WTC11 (cell line): ENCODE data around the gene INSM2. TPM values are rescaled to one million over a fixed set of nuclear protein-coding genes. Genes with fewer than 3 reads are reported as not detected.

Experiments used
- ATAC-seq: fragments of 200-7000 bp; cut with Tn5 transposase; 2 replicates; pipeline ENCODE4 v1.10.0; 2021; ENCODE audit warnings: mild to moderate bottlenecking, moderate library complexity
- CTCF ChIA-PET: fragments of 300-600 bp; sonication (Branson Sonifier 250); formaldehyde crosslinking; loops from one replicate; lab custom pipeline; 2021; ENCODE audit warnings: antibody characterized with exemption; lab: Charles Lee
- POLR2A ChIA-PET: fragments of 350-600 bp; sonication (Branson Sonifier 250); formaldehyde crosslinking; loops from one replicate; lab custom pipeline; 2021; ENCODE audit warnings: antibody characterized with exemption; lab: Charles Lee
- DNase-seq: peaks from one replicate; pipeline ENCODE4 v3.0.0; 2021; ENCODE audit warnings: low spot score
- H3K27ac Mint-ChIP-seq: 2 replicates; pipeline ENCODE4 v1.8.0; 2021; ENCODE audit warnings: mixed read lengths
- H3K27me3 Mint-ChIP-seq: 2 replicates; pipeline ENCODE4 v1.8.0; 2021; ENCODE audit warnings: low read depth, mild to moderate bottlenecking, moderate library complexity, mixed read lengths
- H3K36me3 Mint-ChIP-seq: 2 replicates; pipeline ENCODE4 v1.8.0; 2021; ENCODE audit warnings: mixed read lengths
- H3K4me1 Mint-ChIP-seq: 2 replicates; pipeline ENCODE4 v1.8.0; 2022; ENCODE audit warnings: mixed read lengths
- H3K4me3 Mint-ChIP-seq: 2 replicates; pipeline ENCODE4 v1.8.0; 2021; ENCODE audit warnings: mild to moderate bottlenecking, moderate library complexity, mixed read lengths
- H3K9me3 Mint-ChIP-seq: 2 replicates; pipeline ENCODE4 v1.8.0; 2021; ENCODE audit warnings: mixed read lengths
- AFF4 ChIP-seq: sonication (generic); formaldehyde crosslinking; IDR thresholded peaks from 2 replicates; pipeline ENCODE4 v1.8.1; 2023; ENCODE audit warnings: mild to moderate bottlenecking, missing genetic modification reagents, borderline replicate concordance
- ATF2 ChIP-seq: sonication (generic); formaldehyde crosslinking; IDR thresholded peaks from 2 replicates; pipeline ENCODE4 v1.8.1; 2022; ENCODE audit warnings: low read depth, missing genetic modification reagents, borderline replicate concordance
- CDX4 ChIP-seq: fragments of 250-450 bp; sonication (Bioruptor Pico); IDR thresholded peaks from 2 replicates; pipeline ENCODE4 v1.9.0; 2021; ENCODE audit warnings: moderate library complexity, mild to moderate bottlenecking, inconsistent platforms, borderline replicate concordance
- E2F1 ChIP-seq: sonication (generic); formaldehyde crosslinking; IDR thresholded peaks from 2 replicates; pipeline ENCODE4 v1.8.0; 2022; ENCODE audit warnings: mild to moderate bottlenecking, missing genetic modification reagents
- ETV6 ChIP-seq: sonication (generic); formaldehyde crosslinking; IDR thresholded peaks from 2 replicates; pipeline ENCODE4 v1.8.1; 2022; ENCODE audit warnings: mild to moderate bottlenecking, missing genetic modification reagents
- FOXP1 ChIP-seq: sonication (generic); formaldehyde crosslinking; IDR thresholded peaks from 2 replicates; pipeline ENCODE4 v1.8.0; 2022; ENCODE audit warnings: missing genetic modification reagents, mild to moderate bottlenecking, moderate library complexity, borderline replicate concordance
- MXD4 ChIP-seq: fragments of 250-450 bp; sonication (Bioruptor Pico); IDR thresholded peaks from 2 replicates; pipeline ENCODE4 v1.8.0; 2021; ENCODE audit warnings: mild to moderate bottlenecking, moderate library complexity, borderline replicate concordance
- NR1H2 ChIP-seq: sonication (generic); formaldehyde crosslinking; IDR thresholded peaks from 2 replicates; pipeline ENCODE4 v1.9.0; 2021; ENCODE audit warnings: mild to moderate bottlenecking, moderate library complexity, missing genetic modification reagents
- PREB ChIP-seq: sonication (generic); formaldehyde crosslinking; IDR thresholded peaks from 2 replicates; pipeline ENCODE4 v1.8.1; 2022; ENCODE audit warnings: mild to moderate bottlenecking, missing genetic modification reagents, moderate library complexity, borderline replicate concordance
- SMAD4 ChIP-seq: sonication (generic); formaldehyde crosslinking; IDR thresholded peaks from 2 replicates; pipeline ENCODE4 v1.8.0; 2022; ENCODE audit warnings: mild to moderate bottlenecking, missing genetic modification reagents
- TEAD1 ChIP-seq: sonication (generic); formaldehyde crosslinking; IDR thresholded peaks from 2 replicates; pipeline ENCODE4 v1.8.0; 2022; ENCODE audit warnings: mild to moderate bottlenecking, missing genetic modification reagents
- TP53 ChIP-seq: sonication (generic); formaldehyde crosslinking; IDR thresholded peaks from 2 replicates; pipeline ENCODE4 v1.8.1; 2023; ENCODE audit warnings: mild to moderate bottlenecking, missing genetic modification reagents
- USF2 ChIP-seq: sonication (generic); formaldehyde crosslinking; IDR thresholded peaks from 2 replicates; pipeline ENCODE4 v1.8.1; 2023; ENCODE audit warnings: mild to moderate bottlenecking, missing genetic modification reagents, moderate library complexity
- ZNF423 ChIP-seq: fragments of 250-450 bp; sonication (Bioruptor Pico); IDR thresholded peaks from 2 replicates; pipeline ENCODE4 v2.1.2; 2022; ENCODE audit warnings: mild to moderate bottlenecking, moderate library complexity
- ZNF425 ChIP-seq: fragments of 250-450 bp; sonication (Bioruptor Pico); conservative IDR thresholded peaks from 2 replicates; pipeline ENCODE4 v1.9.0; 2021; ENCODE audit warnings: mild to moderate bottlenecking
- ZNF532 ChIP-seq: fragments of 250-450 bp; sonication (Bioruptor Pico); IDR thresholded peaks from 2 replicates; pipeline ENCODE4 v1.9.0; 2021; ENCODE audit warnings: mild to moderate bottlenecking, borderline replicate concordance
- ZNF671 ChIP-seq: fragments of 250-450 bp; sonication (Bioruptor Pico); IDR thresholded peaks from 2 replicates; pipeline ENCODE4 v1.8.0; 2021; ENCODE audit warnings: mild to moderate bottlenecking
- total RNA-seq: library from RNA; stranded (reverse); gene quantifications from 3 replicates; pipeline ENCODE4 v1.2.3, GENCODE V29; 2021

INSM2 gene
- total RNA-seq, 1 experiment from 2014 or later = 0.07 TPM

- TF ChIP-seq MXD4 (CRISPR knock-in tag) (no peak), TP53 (no peak), CDX4 (CRISPR knock-in tag) (no peak)
These were observed 17.1 kb downstream of the INSM2 start (continued) for GRCh38 chr14:35551081-35551480.

- no peaks in the 10 kb centered on the region for H3K9me3 Mint-ChIP-seq
- H3K27ac Mint-ChIP-seq = no peak overlapping the region
- TF ChIP-seq E2F1 (CRISPR knock-in tag) (no peak), AFF4 (CRISPR knock-in tag) (no peak), ZNF532 (CRISPR knock-in tag) (no peak), SMAD4 (CRISPR knock-in tag) (no peak), ATF2 (CRISPR knock-in tag) (no peak)
- H3K27me3 Mint-ChIP-seq = no peaks in the 10 kb centered on the region
- peaks cover 22% of the 10 kb centered on the region for H3K4me1 Mint-ChIP-seq
- POLR2A ChIA-PET = no interaction called here
- DNase-seq (no peak), ATAC-seq (no peak)
- H3K4me3 Mint-ChIP-seq = no peak overlapping the region
- CTCF ChIA-PET = no interaction called here
- H3K36me3 Mint-ChIP-seq = no peaks in the 10 kb centered on the region
These were observed 19.8 kb downstream of the INSM2 start for GRCh38 chr14:35553808-35554207.

GRCh38 chr14:35556548-35556947 lies 22.6 kb downstream of the INSM2 start:
- ChIA-PET POLR2A (no interaction called here), CTCF (no interaction called here)
- DNase-seq = no peak
- Mint-ChIP-seq H3K4me3 (no peak overlapping the region), H3K27ac (no peak overlapping the region), H3K36me3 (no peaks in the 10 kb centered on the region), H3K27me3 (no peaks in the 10 kb centered on the region), H3K4me1 (peaks cover 16% of the 10 kb centered on the region), H3K9me3 (no peaks in the 10 kb centered on the region)
- ATAC-seq = no peak
- TF ChIP-seq USF2 (CRISPR knock-in tag) (no peak), ZNF425 (CRISPR knock-in tag) (no peak), ZNF423 (CRISPR knock-in tag) (no peak), ZNF671 (no peak), FOXP1 (no peak), TEAD1 (CRISPR knock-in tag) (no peak), PREB (no peak), ETV6 (CRISPR knock-in tag) (no peak), NR1H2 (CRISPR knock-in tag) (no peak)
